Measurements from ENCODE around the gene SHISA7. TPM values are rescaled to one million over a fixed set of nuclear protein-coding genes. Genes with fewer than 3 reads are reported as not detected.

Gene SHISA7
- total RNA-seq, result not detected in 2 replicates

- intact Hi-C loops (cut with micrococcal nuclease), result no loop called here
Measured at GRCh38 chr19:55443045-55443823, at the start of gene SHISA7. Gene SHISA7, minus strand, starts transcription at chr19:55443300. Its CDS starts 437 bp downstream, at chr19:55442863.

DNA sequence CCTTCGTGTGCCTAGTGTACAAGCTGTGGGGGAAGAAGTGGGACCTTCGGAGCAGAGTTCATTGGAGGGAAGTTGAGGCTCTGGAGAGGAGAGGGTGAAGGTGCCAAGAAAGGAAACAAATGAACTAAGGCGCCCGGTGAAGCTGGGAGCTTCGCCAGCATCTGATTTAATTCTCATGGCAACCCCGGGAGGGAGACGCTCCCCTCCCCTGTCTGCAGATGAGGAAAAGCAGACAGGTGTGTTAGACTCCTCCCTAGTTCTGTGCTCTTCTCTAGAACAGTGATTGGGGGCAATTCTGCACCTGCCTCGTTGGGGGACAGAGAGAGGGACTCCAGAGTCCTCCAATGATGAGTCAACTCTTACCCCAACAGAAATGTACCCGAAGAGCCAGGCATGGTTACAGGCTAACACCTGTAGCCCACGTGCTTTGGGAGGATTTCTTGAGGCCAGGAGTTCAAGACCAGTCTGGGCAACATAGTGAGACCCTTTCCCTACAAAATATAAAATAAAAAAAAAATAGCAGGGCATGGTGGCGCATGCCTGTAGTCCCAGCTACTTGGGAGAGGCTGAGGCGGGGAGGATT is 49.4 kb upstream of the SHISA7 start:
- intact Hi-C loops (cut with micrococcal nuclease), result no loop called here

- intact Hi-C loops (cut with micrococcal nuclease), result no loop called here
Measured at GRCh38 chr19:55491546-55492360, 48.7 kb upstream of the SHISA7 start.

GRCh38 chr19:55490478-55491432 is 47.7 kb upstream of the SHISA7 start:
- intact Hi-C loops (cut with micrococcal nuclease), result no loop called here

GRCh38 chr19:55489711-55490477 is 46.8 kb upstream of the SHISA7 start:
- intact Hi-C loops (cut with micrococcal nuclease), result no loop called here

DNA sequence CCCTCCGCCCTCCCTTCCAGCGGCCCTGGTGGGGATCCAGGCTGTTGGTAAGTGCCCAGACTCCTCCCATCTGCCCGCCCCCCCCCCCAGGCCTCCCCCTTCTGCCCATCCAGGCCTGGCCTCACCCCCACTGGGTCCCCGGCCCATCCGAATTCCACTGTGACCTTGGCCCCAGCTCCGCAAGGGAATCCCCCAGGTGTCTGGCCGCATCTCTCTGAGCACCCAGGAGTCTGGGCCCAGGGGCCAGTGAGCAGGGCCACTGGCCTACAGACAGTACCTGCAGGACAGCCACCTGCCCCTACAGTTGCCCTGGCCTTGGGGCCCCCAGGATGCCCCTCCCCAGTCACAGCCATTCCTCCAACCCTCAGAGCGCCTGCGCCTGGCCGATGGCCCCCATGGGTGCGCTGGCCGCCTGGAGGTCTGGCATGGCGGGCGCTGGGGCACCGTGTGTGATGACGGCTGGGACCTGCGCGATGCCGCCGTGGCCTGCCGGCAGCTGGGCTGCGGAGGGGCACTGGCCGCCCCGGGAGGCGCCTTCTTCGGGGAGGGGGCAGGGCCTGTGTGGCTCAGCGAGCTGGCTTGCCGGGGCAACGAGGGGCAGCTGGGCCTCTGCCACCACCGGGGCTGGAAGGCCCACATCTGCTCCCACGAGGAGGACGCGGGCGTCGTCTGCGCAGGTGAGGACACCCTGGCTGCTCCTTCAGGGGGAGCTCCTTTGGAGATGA is 46.0 kb upstream of the SHISA7 start:
- intact Hi-C loops (cut with micrococcal nuclease), result no loop called here

DNA sequence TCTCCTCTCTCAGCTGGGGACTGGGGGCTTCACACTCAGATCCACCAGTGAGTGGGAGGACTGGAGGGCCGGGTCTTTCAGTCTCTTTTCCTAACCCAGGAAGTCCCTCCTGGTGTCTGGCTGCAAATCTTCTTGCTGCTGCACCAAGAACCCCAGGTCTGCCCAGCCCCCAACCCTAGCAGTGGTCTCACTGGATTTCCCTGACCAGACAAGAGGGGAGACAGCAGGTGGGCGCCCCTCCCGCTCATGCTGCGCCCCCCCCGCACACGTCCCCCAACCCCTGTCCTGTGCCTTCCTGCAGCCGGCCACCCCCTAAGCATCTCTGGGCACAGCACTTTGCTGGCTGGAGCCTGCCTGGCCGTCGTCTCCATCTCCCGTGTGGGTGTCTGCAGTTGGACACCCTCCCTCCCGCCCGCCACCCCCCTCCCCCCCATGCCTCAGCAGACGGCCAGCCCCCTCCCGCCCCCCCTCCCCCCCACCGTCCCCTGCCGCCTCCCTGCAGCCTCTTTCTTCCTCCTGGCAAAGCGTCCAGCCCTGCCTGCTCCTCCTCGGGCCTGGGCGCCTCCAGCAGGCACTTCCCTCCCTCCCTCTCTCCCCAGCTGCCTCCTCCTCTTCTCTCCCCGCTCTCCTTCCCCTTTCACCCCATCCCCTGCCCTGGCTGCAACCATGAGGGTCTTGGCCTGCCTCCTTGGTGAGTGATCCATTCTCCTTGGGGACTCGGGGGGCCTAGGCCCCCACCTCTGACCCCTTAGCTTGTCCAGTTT is 45.0 kb upstream of the SHISA7 start, which contains the start of gene SSC5D:
TSS of gene SSC5D (plus strand) at position 513 of the 764 bp plus-strand sequence. CDS start at position 667, 154 bp downstream.
- intact Hi-C loops (cut with micrococcal nuclease), result no loop called here

DNA sequence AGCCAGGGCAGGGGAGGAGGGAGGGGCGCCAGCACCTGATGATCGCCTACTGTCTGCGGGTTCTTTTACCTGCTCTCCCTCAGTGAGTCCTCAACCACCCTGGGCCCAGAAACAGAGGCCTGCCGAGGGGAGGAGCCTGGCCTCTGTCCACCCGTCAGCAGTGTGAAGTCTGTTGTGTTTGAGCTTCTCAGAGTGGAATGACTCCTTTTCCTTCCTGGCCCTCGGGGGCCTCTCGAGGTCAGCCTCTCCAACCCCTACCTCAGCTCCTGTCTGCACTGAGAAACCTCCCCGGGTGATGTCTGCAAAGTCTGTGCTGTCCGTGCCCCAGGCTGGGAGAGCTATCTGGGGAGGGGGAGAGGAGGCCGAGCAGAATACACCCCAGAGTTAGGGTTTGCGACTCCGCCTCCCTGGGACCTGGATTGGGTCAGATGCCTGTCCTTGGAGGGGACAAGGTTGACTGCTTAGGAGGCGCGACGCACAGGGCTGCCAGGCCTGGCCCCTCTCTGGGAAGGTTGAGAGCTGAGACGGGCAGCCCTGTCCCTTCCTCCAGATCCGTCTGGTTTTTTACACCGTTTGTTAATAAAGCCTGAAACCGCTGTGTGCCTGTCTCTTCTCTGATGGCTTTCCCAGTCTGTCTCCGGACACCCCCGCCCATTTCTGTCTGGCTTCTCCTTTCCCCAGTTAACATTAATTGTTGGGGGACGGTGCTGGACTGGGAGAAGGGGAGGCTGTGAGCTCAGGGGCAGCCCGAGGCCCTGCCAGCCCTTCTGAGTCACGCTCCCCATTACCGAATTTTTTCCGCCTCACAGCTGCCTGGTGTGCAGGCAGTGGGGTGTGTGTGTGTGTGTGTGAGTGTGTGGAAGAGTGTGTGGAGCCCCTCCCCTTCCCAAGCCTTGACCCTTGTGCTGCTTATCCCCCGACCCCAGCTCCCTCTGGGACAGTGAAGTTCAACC is 44.1 kb upstream of the SHISA7 start:
- intact Hi-C loops (cut with micrococcal nuclease), result no loop called here

- intact Hi-C loops (cut with micrococcal nuclease), result no loop called here
Measured at GRCh38 chr19:55486043-55486970, 43.2 kb upstream of the SHISA7 start.

- intact Hi-C loops (cut with micrococcal nuclease), result loop anchor here (1.0 kb wide), 1 partner anchor 9 kb away; the partner anchor contains the start of gene ZNF628
Measured at GRCh38 chr19:55485439-55486011, 42.4 kb upstream of the SHISA7 start.

- intact Hi-C loops (cut with micrococcal nuclease), result loop anchor here (1.0 kb wide), 1 partner anchor 9 kb away; the partner anchor contains the start of gene ZNF628
Measured at GRCh38 chr19:55484593-55485438, 41.7 kb upstream of the SHISA7 start, which contains the start of gene NAT14. Gene NAT14, plus strand, starts transcription at chr19:55485188. Its CDS starts 521 bp downstream, at chr19:55485709.

DNA sequence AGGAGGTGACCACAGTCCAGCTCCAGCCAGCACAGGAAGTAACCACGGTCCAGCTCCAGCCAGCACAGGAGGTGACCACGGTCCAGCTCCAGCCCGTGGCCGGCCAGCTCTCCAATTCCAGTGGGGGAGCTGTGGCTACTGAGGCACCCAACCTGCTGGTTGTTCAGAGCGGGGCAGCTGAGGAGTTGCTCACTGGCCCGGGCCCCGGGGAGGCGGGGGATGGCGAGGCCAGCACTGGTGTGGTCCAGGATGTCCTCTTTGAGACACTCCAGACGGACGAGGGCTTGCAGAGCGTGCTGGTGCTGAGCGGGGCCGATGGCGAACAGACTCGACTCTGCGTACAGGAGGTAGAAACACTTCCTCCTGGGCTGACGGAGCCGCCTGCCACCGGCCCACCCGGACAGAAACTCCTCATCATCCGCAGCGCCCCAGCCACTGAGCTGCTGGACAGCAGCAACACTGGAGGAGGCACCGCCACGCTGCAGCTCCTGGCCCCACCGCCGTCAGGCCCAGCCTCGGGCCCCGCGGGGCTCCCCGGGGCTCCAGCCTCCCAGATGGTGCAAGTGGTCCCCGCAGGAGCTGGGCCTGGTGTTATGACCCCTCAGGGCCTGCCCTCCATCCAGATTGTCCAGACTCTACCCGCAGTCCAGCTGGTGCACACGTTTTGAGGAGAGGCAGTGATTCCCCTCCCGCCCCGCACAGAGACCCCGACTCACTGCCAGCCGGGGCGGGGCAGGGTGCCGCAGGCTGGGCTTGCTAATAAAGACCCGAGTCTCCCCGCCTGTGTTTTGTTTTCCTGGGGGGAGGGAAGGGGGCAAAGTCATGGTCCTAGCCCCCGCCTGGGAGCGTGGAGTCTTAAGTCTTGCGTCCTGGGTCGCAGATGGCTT is 40.8 kb upstream of the SHISA7 start:
- intact Hi-C loops (cut with micrococcal nuclease), result no loop called here

DNA sequence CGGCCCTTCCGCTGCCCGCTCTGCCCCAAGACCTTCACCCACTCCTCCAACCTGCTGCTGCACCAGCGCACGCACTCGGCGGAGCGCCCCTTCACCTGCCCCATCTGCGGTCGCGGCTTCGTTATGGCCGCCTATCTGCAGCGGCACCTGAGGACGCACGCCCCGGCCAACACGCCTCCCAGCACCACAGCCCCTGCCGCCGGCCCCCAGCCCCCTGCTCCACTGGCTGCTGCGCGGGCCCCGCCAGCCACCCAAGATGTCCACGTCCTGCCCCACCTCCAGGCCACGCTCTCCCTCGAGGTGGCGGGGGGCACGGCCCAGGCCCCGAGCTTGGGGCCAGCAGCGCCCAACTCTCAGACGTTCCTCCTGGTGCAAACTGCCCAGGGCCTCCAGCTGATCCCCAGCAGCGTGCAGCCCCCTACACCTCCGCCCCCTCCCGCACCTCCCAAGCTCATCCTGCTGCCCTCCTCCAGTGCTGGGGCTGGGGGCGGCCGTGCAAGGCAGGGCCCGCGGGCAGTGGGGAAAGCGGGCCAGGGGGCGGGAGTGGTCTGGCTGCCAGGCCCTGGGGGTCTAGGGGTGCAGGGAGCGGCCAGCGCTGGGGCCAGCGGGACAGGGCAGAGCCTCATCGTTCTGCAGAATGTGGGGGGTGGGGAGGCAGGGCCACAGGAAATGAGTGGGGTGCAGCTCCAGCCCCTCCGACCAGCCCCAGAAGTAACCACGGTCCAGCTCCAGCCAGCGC is 40.0 kb upstream of the SHISA7 start:
- intact Hi-C loops (cut with micrococcal nuclease), result no loop called here

All from T-helper 1 cell treated with Interleukin-12 subunit alpha and Interleukin-12 subunit beta and Interleukin-4 antibody, amounts not matched to agents 30 ng/mL and 1 ng/mL, for 36 hours (primary cell).